HG03558 (cell line): ENCODE measurements around the gene RNF152.
"Not testable (repeated sequence)": the region's sequence is repeated elsewhere in the genome, so short reads cannot be mapped to it uniquely, and the experiment has no call there.

Experiments used
- ATAC-seq: cut with Tn5 transposase; IDR thresholded peaks from one replicate; pipeline ENCODE4 v1.9.1; 2021; ENCODE audit warnings: moderate number of reproducible peaks; ENCODE audit not compliant: unreplicated experiment; ENCODE audit errors: extremely low read depth

The RNF152 gene

DNA sequence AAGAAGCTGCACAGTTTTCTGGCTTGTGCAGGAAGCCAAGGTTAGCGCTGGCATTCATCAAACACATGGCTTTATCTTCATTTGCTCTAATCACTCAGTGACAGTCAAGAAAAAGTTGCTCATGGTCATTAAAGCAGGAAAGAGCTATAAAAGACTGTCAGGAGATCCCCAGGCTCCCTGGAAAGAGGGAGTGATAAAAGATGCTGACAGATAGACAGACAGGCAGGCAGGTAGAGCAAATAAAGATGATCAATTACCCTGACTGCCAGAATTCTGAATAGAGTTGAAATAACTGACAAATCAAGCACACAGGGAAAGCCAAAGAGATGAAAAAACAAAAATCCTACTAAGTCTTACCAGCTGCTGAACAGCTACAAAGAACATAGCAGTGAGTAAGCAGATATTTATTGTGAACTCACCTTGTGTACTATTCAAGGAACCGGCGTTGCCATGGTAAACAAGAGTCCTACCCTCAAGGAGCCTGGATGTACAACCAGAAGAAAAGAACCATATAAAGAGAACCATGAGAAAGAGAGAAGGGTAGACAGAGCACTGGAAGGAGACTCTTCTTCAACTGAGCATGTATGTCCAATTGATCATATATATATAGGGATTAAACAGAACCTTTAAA is 68.0 kb downstream of the RNF152 start:
- no peak for ATAC-seq

- ATAC-seq, result no peak
Measured at GRCh38 chr18:61823595-61823994, 69.2 kb downstream of the RNF152 start.

DNA sequence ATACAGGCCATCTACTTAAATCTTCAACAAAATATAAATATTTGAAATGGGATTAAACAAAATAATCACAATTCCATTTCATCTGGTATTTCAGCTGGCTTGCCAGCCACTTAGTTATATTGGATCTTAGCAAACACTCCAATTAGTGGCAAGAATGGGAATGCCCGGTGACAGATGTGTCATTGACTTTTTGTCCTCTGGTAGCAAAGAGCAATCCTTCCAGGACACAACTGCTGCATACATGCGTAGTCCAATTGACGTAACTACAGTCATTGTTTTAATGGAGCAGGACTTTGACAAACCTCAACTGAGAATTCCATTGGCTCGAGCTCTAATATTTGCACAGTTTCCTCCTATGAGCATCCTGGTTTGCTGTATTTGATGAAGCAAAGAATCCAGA is 69.9 kb downstream of the RNF152 start:
- ATAC-seq, result no peak

GRCh38 chr18:61821748-61822147 is 71.1 kb downstream of the RNF152 start:
- no peak for ATAC-seq

DNA sequence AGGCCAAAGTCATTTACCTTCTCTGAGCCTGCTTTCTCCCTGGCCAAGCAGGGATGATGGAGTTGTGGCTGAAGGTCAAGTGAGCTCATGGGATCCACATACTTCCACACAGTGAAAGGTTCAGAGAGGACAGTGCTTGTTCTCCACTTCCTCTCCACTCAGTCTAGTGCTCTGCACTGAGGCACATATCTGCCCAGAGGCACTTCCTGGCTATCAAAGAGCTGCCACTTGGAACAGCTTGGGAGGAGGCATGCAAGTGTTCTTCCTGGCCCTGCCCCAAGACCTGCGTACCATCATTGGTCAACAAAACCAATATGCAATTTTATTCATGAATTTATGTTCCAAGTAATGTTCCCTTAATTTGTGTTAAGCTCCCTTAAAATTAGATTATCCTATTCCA is 71.9 kb downstream of the RNF152 start:
- ATAC-seq, result no peak

DNA sequence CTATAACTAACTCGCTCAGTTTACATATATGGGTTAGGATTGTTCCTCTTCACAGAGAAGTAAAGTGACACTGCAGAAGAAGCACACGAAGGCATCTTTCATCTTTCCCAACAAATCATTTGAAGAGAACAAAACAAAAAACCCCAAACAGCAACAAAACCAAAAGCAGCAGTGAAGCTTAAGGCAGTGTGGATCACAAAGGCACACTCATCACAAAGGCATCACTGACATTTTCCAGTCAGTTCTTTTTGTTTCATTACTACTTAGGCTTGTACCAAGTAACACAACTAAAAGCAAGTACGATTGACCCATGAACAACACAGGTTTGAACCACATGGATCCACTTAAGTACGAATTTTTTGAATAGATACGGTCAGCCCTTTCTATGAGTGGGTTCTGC is 75.7 kb downstream of the RNF152 start:
- no peak for ATAC-seq

DNA sequence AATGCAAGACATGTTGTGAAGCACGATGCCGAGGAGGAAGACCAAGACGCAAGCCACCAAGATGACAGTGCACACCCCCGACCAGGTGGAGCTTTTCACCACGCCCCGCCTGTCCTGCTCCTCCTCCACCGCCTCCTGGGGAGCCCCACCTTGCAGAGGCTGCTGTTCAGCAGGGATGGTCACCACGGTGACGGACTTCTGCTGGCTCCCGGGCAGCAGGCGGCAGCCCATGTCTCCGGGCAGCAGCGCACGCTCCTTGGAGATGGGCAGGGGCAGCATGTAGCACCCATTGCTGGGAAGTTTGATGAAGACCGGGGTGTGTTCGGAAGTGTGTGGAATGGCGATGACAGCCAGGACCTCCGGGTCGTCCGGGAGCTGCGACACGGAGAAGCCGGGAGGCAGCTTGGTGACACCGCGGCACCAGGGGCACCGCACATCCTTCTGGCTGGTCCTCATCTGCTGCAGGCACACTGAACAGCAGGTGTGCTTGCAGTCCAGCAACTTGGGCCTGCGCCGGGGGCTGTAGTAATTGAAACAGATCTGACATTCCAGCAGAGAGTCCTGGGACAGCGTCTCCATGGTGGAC is 76.8 kb downstream of the RNF152 start:
- no peak for ATAC-seq

DNA sequence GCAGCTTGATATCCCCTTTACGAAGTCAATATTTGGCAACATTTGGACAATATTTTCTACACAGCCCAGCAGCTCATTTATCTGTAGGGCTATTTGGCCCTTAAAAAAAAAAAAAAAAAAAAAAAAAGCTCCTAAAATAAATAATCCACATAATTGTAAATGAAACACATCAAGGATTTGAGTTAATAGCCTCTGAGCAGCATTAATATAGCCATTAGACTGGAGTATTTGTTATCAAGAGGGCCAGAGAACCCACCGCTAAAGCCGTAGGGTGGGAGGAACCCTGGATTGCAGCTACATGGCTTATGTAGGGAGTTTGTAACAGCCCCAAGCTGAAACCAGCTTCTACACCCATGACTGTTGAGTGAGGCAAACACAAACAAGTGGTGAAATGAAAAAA is 84.5 kb downstream of the RNF152 start:
- no peak for ATAC-seq

- no peak for ATAC-seq
Measured at GRCh38 chr18:61803393-61803792, 89.4 kb downstream of the RNF152 start.

DNA sequence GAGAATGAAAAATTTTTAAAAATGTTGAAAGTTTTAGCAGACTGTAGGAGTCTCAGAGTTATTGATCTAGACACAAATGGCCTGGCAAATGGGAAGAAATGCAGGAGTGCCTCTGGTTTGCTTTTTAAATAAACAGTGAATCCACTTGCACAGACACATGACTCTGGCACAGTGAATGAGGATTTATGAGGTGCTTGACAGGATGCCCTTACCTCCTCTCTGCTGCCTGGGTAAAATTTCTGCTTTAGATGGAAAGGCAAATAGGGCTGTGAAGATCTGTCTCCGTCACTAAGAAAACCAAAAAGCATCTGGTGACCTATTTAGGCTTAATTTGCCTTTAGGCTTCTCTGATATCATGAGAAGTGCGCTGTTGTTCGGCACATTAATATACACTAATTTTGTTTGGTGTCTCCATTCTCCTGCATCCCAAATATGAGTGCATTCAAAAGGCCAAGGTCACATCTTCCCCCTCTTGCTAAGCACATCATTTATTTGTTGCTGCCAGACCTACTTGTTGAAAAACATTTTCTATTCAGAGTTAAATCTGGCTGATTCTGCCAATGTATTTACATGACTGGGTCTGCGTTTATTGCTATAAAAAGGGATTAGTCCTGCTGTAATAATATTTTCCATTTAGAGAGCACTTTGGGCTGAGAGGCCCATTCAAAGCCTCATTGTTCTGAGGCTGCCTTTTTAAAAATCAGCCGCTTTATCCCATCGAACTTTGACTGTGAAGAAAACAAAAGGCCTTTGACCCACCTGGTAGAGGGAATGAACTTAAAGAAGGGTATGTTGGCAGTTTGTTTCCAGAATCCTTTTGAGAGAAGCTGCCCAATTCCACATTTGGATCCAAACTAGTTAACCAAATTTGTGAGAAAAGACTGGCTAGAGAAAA is 94.9 kb downstream of the RNF152 start:
- ATAC-seq, result no peak

DNA sequence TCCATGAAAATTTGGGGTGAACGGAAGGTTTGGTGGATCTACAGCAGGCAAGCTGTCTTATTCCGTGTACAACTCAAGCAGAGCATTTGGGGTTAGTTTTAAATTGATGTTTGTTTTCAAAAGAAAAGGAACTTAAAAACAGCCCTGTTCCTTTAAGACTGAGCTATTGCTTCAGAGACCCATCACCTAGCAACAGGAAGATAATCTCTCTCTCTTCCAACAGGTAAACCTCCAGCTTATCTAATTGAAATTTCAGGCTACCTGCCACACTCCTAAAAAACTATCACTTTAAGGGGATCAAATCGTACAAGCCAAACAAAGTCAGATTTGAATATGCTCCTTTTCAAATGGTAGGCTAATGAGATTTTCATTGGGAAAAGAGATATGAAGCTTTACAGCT is 101.8 kb downstream of the RNF152 start:
- no peak for ATAC-seq

GRCh38 chr18:61787011-61787670 is 105.7 kb downstream of the RNF152 start:
- not testable (repeated sequence) for ATAC-seq

DNA sequence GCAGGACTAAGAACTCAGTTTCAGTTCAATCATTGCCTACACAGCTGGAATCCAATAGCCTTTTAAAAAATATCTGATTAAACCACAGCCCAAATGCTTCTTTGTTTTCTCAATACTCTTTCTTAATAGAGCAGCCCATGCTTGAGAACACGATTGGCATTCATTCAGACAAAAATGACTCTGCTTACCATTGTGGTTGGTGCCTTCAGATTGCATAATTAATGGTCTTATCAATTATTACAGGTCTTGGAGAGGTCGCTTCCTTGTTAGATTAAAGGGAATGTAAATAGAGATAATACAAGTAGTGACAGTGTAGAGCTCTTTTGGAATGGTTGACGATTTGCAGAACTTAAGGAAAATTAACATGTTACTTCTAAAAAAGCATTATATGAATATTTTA is 107.2 kb downstream of the RNF152 start:
- no peak for ATAC-seq

DNA sequence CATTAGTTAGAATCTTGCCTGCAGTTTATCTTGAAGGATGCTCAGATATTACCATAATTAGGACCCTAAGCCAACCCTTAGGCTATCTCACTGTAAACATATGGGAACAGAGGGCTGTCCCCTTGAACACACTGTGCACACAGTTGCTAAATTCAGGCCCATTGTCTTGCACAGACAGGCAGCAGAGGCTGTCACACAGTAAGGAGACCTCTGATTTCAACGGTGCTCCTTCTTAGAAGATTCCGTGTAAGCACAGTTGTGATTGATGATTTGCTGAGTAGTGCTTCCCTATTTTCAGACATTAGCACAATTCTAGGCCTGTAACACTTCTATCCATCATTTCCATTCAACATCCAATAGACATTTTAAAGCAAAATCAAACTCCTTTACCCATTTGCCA is 108.0 kb downstream of the RNF152 start:
- ATAC-seq, result no peak

DNA sequence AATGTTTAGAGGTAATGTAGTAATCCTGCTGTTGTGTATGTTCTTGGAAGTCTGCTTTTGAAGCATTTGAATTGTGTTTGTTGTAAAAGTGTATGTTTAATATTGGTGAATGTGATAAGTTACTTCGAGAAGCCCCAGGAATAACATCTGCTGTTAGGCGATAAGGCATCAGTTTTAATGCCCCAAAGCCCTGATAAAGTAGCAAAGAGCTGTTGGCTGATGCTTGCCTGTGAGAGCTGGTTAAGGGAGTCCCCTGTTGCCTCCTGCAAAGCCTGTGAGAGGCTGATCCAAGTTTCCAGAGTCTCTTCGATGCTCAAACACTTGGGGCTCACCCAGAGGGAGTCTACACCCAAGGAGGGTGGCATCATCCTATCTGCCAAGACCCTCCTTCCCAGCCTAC is 110.3 kb downstream of the RNF152 start:
- ATAC-seq, result no peak

DNA sequence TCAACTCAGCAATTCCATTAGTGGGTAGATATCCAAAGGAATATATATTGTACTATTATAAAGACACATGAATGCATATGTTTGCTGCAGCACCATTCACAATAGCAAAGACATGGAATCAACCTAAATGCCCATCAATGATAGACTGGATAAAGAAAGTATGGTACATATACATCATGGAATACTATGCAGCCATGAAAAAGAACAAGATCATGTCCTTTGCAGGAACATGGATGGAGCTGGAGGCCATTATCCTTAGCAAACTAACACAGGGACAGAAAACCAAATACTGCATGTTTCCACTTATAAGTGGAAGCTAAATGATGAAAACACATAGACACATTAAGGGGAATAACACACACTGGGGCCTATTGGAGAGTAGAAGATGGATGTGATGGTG is 116.6 kb downstream of the RNF152 start:
- ATAC-seq, result not testable (repeated sequence)

DNA sequence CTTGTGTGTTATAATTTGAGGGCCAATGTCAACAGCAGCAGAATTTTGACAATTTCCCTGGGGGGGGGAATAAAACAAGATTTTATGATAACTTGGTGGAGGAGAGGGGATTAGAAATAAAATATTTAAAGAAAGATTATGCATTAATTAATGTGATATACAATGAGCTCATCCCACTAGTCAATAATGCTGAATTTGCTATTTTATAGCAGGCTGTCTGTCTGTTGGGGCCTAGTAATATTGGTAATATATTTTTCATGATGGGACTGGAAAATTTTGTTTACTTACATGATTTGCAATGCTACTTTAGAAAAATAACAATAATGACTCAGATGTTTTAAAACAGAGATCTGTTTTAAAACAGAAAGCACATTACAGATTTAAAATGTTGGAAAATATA is 118.0 kb downstream of the RNF152 start:
- no peak for ATAC-seq

DNA sequence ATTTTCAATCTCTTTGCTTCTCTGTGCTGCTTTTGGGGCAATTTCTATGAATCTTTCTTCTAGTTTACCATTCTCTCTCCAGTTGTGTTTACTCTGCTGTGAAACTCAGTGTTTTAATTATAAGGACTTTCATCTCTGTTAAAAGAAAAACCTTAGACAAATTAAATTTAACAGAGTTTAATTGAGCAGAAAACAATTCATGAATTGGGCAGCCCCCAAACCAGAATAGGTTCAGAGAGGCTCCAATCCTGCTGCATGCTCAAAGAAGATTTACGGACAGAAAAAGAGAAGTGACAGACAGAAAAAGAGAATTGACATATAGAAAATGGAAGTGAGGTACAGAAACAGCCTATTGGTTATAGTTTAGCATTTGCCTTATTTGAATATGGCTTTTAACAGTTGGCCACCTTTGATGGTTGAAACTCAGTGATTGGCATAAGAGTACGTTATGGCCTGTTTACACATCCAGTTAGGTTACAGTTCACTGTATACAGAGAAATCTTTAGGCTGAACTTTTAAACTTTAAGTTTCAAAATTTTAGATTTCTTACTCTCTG is 120.4 kb downstream of the RNF152 start:
- ATAC-seq, result no peak

GRCh38 chr18:61771861-61772260 is 120.9 kb downstream of the RNF152 start:
- ATAC-seq, result no peak

DNA sequence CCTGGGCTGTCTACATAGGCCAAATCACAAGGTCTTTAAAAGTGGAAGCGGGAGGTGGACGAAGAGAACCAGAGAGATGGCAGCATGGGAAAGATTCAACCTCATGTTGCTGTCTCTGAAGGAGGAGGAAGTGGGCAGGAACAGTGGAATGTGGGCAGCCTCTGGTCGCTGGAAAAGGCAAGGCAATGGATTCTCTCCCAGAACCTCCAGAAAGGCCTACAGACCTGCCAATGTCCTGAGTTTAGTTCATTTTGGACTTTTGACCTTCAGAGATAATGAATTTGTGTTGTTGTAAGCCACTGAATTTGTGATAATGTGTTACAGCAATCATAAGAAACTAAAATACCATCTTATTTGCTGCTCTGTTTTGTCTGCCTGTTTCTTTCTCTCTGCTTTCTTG is 122.5 kb downstream of the RNF152 start:
- no peak for ATAC-seq
